ENCODE results near the gene SEMA3C. TPM values are rescaled to one million over a fixed set of nuclear protein-coding genes. Genes with fewer than 3 reads are reported as not detected.

SEMA3C gene
- total and polyA plus RNA-seq, 2 donors (not counting 1 experiment from before 2014, with no cell fraction given): 0.06 TPM; not detected in 1

- Histone ChIP-seq H3K27ac (ENCODE audit: low read length in 2 of 2) (no peak overlapping the region), H3K4me2 (replicated peaks; ENCODE audit: low read depth, low read length, poor library complexity, severe bottlenecking) (no peak overlapping the region), H2AFZ (ENCODE audit: insufficient read depth, low read depth, low read length, poor library complexity, severe bottlenecking) (no peak overlapping the region), H3K9ac (ENCODE audit: low read length) (no peak overlapping the region), H3K9me3 (ENCODE audit: control extremely low read depth in 1 of 3, control insufficient read depth in 2 of 3, insufficient read depth in 1 of 3, low read length in 2 of 3) (peaks cover 0 to under 1% (median 0%) of the 10 kb centered on the region in 3 donors), H3K4me1 (ENCODE audit: control insufficient read depth in 2 of 2, insufficient read depth in 2 of 2, low read length in 2 of 2) (no peaks in the 10 kb centered on the region), H3K36me3 (replicated peaks in 1 of 2; ENCODE audit: control extremely low read depth in 1 of 2, control insufficient read depth in 1 of 2, extremely low read depth in 1 of 2, insufficient read depth in 2 of 2, low read length in 1 of 2) (no peaks in the 10 kb centered on the region), H3K27me3 (replicated peaks in 1 of 4; ENCODE audit: control extremely low read depth in 1 of 4, control insufficient read depth in 3 of 4, insufficient read depth in 4 of 4, low read length in 3 of 4) (no peaks in the 10 kb centered on the region), H4K20me1 (ENCODE audit: control insufficient read depth, insufficient read depth, low read length, poor library complexity, severe bottlenecking) (no peaks in the 10 kb centered on the region), H3K4me3 (ENCODE audit: control extremely low read depth in 1 of 5, extremely low read depth in 1 of 5, insufficient read depth in 1 of 5, low read depth in 2 of 5, low read length in 4 of 5) (no peak overlapping the region), H3K79me2 (ENCODE audit: control insufficient read depth, insufficient read depth, low read length) (no peaks in the 10 kb centered on the region)
- no peak for DNase-seq
- Mint-ChIP-seq H3K4me3 (no peak overlapping the region), H3K27me3 (no peaks in the 10 kb centered on the region), H3K4me1 (no peaks in the 10 kb centered on the region), H3K9me3 (ENCODE audit: insufficient read depth) (no peaks in the 10 kb centered on the region), H3K27ac (no peak overlapping the region)
- ChIA-PET CTCF (no interaction called here), POLR2A (no interaction called here)
- intact Hi-C loops (cut with micrococcal nuclease): loop anchor here (10.0 kb wide), 1 partner anchor 65 kb away; no protein-coding TSS in a partner anchor
- no peak for TF ChIP-seq EZH2 (IDR thresholded peaks at IDR 0.05; ENCODE audit: borderline replicate concordance, insufficient read depth, low read depth, low read length, poor library complexity, severe bottlenecking)
- TF ChIP-seq, protein P1, sequence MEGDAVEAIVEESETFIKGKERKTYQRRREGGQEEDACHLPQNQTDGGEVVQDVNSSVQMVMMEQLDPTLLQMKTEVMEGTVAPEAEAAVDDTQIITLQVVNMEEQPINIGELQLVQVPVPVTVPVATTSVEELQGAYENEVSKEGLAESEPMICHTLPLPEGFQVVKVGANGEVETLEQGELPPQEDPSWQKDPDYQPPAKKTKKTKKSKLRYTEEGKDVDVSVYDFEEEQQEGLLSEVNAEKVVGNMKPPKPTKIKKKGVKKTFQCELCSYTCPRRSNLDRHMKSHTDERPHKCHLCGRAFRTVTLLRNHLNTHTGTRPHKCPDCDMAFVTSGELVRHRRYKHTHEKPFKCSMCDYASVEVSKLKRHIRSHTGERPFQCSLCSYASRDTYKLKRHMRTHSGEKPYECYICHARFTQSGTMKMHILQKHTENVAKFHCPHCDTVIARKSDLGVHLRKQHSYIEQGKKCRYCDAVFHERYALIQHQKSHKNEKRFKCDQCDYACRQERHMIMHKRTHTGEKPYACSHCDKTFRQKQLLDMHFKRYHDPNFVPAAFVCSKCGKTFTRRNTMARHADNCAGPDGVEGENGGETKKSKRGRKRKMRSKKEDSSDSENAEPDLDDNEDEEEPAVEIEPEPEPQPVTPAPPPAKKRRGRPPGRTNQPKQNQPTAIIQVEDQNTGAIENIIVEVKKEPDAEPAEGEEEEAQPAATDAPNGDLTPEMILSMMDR (IDR thresholded peaks at IDR 0.05): no peak
- ATAC-seq (ENCODE audit: low read depth): no peak
- whole genome bisulfite sequencing (ENCODE audit: insufficient coverage): 89% methylated on average over 5 of the region's 5 CpGs
Observed at GRCh38 chr7:80879849-80880248, 39.0 kb downstream of the SEMA3C start.

- H3K27ac Mint-ChIP-seq: no peak overlapping the region
- ChIA-PET POLR2A (no interaction called here), CTCF (no interaction called here)
- no peak overlapping the region for H2AFZ ChIP-seq (ENCODE audit: insufficient read depth, low read depth, low read length, poor library complexity, severe bottlenecking)
- no peaks in the 10 kb centered on the region for H3K27me3 ChIP-seq (replicated peaks in 1 of 4; ENCODE audit: control extremely low read depth in 1 of 4, control insufficient read depth in 3 of 4, insufficient read depth in 4 of 4, low read length in 3 of 4)
- H3K79me2 ChIP-seq (ENCODE audit: control insufficient read depth, insufficient read depth, low read length): no peaks in the 10 kb centered on the region
- H3K27ac ChIP-seq (ENCODE audit: low read length in 2 of 2): no peak overlapping the region
- no peak overlapping the region for H3K4me2 ChIP-seq (replicated peaks; ENCODE audit: low read depth, low read length, poor library complexity, severe bottlenecking)
- no peak for DNase-seq
- no peaks in the 10 kb centered on the region for H3K27me3 Mint-ChIP-seq
- no peaks in the 10 kb centered on the region for H3K4me1 Mint-ChIP-seq
- ATAC-seq (ENCODE audit: low read depth): no peak
- no peaks in the 10 kb centered on the region for H3K9me3 Mint-ChIP-seq (ENCODE audit: insufficient read depth)
- TF ChIP-seq, protein P1 (IDR thresholded peaks at IDR 0.05): no peak
- no peak for TF ChIP-seq EZH2 (IDR thresholded peaks at IDR 0.05; ENCODE audit: borderline replicate concordance, insufficient read depth, low read depth, low read length, poor library complexity, severe bottlenecking)
- H3K4me3 Mint-ChIP-seq: no peak overlapping the region
- H3K4me1 ChIP-seq (ENCODE audit: control insufficient read depth in 2 of 2, insufficient read depth in 2 of 2, low read length in 2 of 2): no peaks in the 10 kb centered on the region
- H3K4me3 ChIP-seq (ENCODE audit: control extremely low read depth in 1 of 5, extremely low read depth in 1 of 5, insufficient read depth in 1 of 5, low read depth in 2 of 5, low read length in 4 of 5): no peak overlapping the region
- peaks cover 0 to 4% (median 0%) of the 10 kb centered on the region in 3 donors for H3K9me3 ChIP-seq (ENCODE audit: control extremely low read depth in 1 of 3, control insufficient read depth in 2 of 3, insufficient read depth in 1 of 3, low read length in 2 of 3)
- no peaks in the 10 kb centered on the region for H3K36me3 ChIP-seq (replicated peaks in 1 of 2; ENCODE audit: control extremely low read depth in 1 of 2, control insufficient read depth in 1 of 2, extremely low read depth in 1 of 2, insufficient read depth in 2 of 2, low read length in 1 of 2)
- no peak overlapping the region for H3K9ac ChIP-seq (ENCODE audit: low read length)
- H4K20me1 ChIP-seq (ENCODE audit: control insufficient read depth, insufficient read depth, low read length, poor library complexity, severe bottlenecking): no peaks in the 10 kb centered on the region
- intact Hi-C loops (cut with micrococcal nuclease): loop anchor here (10.0 kb wide), 1 partner anchor 62 kb away; no protein-coding TSS in a partner anchor
- 83% methylated on average over 2 of the region's 5 CpGs for WGBS (ENCODE audit: insufficient coverage)
Observed at GRCh38 chr7:80876894-80877414, 41.9 kb downstream of the SEMA3C start.

Data from B cell (primary cell).